Measurements from ENCODE around the gene CD3E. TPM values are rescaled to one million over a fixed set of nuclear protein-coding genes. Genes with fewer than 3 reads are reported as not detected.

CD3E gene
- total and polyA plus RNA-seq, 2 of the 8 experiments (the other 6 are each of a cell fraction or from before 2014, with no cell fraction given): not detected

DNA sequence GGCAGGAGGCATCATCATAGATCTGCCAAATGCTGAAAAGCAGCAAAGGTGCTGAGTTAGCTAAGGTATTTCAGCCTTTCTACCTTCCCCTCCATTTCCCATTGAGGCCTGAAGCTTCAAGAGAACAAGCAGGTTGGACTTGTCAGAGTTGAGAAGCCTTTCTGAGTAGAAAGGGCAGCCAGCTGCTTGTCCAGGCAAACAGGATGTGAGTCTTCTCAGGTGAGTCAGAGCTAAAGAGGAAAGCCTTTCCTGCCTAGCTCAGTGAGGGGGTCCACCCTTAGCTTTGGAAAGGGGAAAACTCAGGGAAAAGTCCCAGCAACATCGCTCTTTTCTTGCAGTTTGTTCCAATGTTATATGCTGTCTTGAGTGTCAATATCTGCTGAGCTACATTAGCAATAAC is 27.2 kb upstream of the CD3E start:
- Histone ChIP-seq H3K18ac (ENCODE audit: extremely low read depth, low read length) (no peak overlapping the region), H4K8ac (ENCODE audit: extremely low read depth, insufficient read depth, low read length) (no peak overlapping the region), H3K36me3 (ENCODE audit: control insufficient read depth in 2 of 4, insufficient read depth in 4 of 4, low read length in 3 of 4) (no peaks in the 10 kb centered on the region), H3K9ac (replicated peaks in 1 of 4; ENCODE audit: extremely low read depth in 1 of 4, low read depth in 3 of 4, low read length in 3 of 4) (no peak overlapping the region; a peak in 1 of 7 replicates), H2BK120ac (replicated peaks; ENCODE audit: low read depth, low read length) (no peak overlapping the region), H3K4me1 (replicated peaks in 1 of 4; ENCODE audit: control insufficient read depth in 3 of 4, insufficient read depth in 4 of 4, low read length in 3 of 4) (no peaks in the 10 kb centered on the region), H2AFZ (ENCODE audit: low read length) (peak overlapping the region; percentile 62; the same call in 1 of the 2 replicates), H3K4me2 (ENCODE audit: insufficient read depth in 1 of 2, low read depth in 2 of 2, low read length in 2 of 2) (no peak overlapping the region), H4K20me1 (replicated peaks in 1 of 2; ENCODE audit: control insufficient read depth in 1 of 2, insufficient read depth in 2 of 2, low read length in 2 of 2) (no peaks in the 10 kb centered on the region), H2BK15ac (ENCODE audit: low read length) (no peak overlapping the region), H3K23ac (ENCODE audit: insufficient read length) (no peak overlapping the region), H3K27me3 (replicated peaks in 1 of 4; ENCODE audit: control insufficient read depth in 3 of 4, extremely low read depth in 1 of 4, insufficient read depth in 3 of 4, low read length in 3 of 4) (no peaks in the 10 kb centered on the region), H3K9me3 (ENCODE audit: insufficient read depth in 2 of 2, low read depth in 1 of 2, low read length in 1 of 2) (no peaks in the 10 kb centered on the region), H3K23me2 (ENCODE audit: low read depth, low read length) (no peaks in the 10 kb centered on the region), H3K56ac (replicated peaks; ENCODE audit: insufficient read length, low read depth, low read length) (no peak overlapping the region), H3K79me1 (ENCODE audit: low read depth, low read length) (no peaks in the 10 kb centered on the region), H2BK5ac (ENCODE audit: low read depth, low read length) (no peak overlapping the region), H2BK12ac (ENCODE audit: low read depth, low read length) (no peak overlapping the region), H3K14ac (ENCODE audit: insufficient read length) (no peak overlapping the region), H3K27ac (ENCODE audit: low read depth, low read length) (no peak overlapping the region), H4K91ac (replicated peaks; ENCODE audit: insufficient read length, low read length) (no peak overlapping the region), H3K4ac (replicated peaks; ENCODE audit: insufficient read length, low read depth, low read length) (no peak overlapping the region), H2AK5ac (ENCODE audit: low read depth, low read length) (no peak overlapping the region), H3K4me3 (ENCODE audit: extremely low read depth in 1 of 4, insufficient read depth in 2 of 4, low read depth in 3 of 4, low read length in 4 of 4) (no peak overlapping the region), H2BK20ac (ENCODE audit: low read length) (no peak overlapping the region), H3K79me2 (ENCODE audit: control insufficient read depth in 1 of 2, insufficient read depth in 2 of 2, low read length in 2 of 2) (no peaks in the 10 kb centered on the region), H4K5ac (ENCODE audit: insufficient read length, low read depth, low read length) (no peak overlapping the region)
- DNase-seq (ENCODE audit: low read depth in 1 of 2, low spot score in 2 of 2): no peak
- TF ChIP-seq TCF12 (IDR thresholded peaks at IDR 0.05; ENCODE audit: low read depth, low read length) (no peak), KDM5A (IDR thresholded peaks at IDR 0.05; ENCODE audit: low read length) (no peak), TAF1 (IDR thresholded peaks at IDR 0.05; ENCODE audit: low read depth, low read length) (no peak), SIN3A (conservative IDR thresholded peaks at IDR 0.05 in 1 of 2, IDR thresholded peaks at IDR 0.05 in 1 of 2; ENCODE audit: low read depth in 1 of 2, low read length in 2 of 2) (no peak)
- CTCF ChIA-PET (ENCODE audit: partially characterized antibody): interaction anchor here (0.9 to 2.5 kb wide), 6 partner anchors 10 to 106 kb away, joined by 3 to 15 read pairs (median 5); partner anchors contain the start of gene MPZL2
- FAIRE-seq: no peak
- POLR2A ChIA-PET (ENCODE audit: partially characterized antibody): interaction anchor here (0.9 kb wide), 1 partner anchor 13 kb away, joined by 5 read pairs; the partner anchor contains the start of gene MPZL2
- WGBS, 2 experiments (ENCODE audit: extremely low coverage in 1 of 2, insufficient coverage in 1 of 2, insufficient read length in 1 of 2, insufficient replicate concordance in 2 of 2, low coverage in 1 of 2, low lambda C conversion rate in 2 of 2, missing lambda C conversion rate in 1 of 2): 93% methylated on average over 1 of the region's 1 CpG; no CpG with 5 or more reads in 1 of the 2 experiments

All from H1 (cell line).